GM23338 (cell line): Measurements from ENCODE around the gene MCTP1.

Experiments used
- CREB1 ChIP-seq: fragments of 250-450 bp; sonication (Bioruptor Pico); IDR thresholded peaks from 2 replicates; pipeline ENCODE4 v1.5.0; 2020; ENCODE audit warnings: low read depth, mild to moderate bottlenecking, moderate library complexity
- CTCF ChIP-seq, 2 experiments: fragments of 200-600 bp in 1 of 2; sonication (generic) in 1 of 2; conservative IDR thresholded peaks; 2 replicates each; pipeline versions ENCODE4 v1.5.1 to v1.6.1; 2016 to 2017; ENCODE audit warnings: antibody characterized with exemption in 2 of 2, low read depth in 2 of 2, mild to moderate bottlenecking in 2 of 2, moderate library complexity in 1 of 2
- EZH2 ChIP-seq: fragments of 200-600 bp; sonication (generic); IDR thresholded peaks from one replicate; pipeline ENCODE4 v1.8.0; 2017; ENCODE audit warnings: antibody characterized with exemption, mild to moderate bottlenecking, low read depth; ENCODE audit not compliant: unreplicated experiment
- EZH2phosphoT487 ChIP-seq: fragments of 200-600 bp; sonication (generic); IDR thresholded peaks from one replicate; pipeline ENCODE4 v1.8.1; 2018; ENCODE audit warnings: antibody characterized with exemption; ENCODE audit not compliant: unreplicated experiment
- JUNB ChIP-seq: IDR thresholded peaks from one replicate; pipeline ENCODE4 v1.6.1; 2016; ENCODE audit warnings: antibody characterized with exemption; ENCODE audit not compliant: unreplicated experiment
- NANOG ChIP-seq: IDR thresholded peaks from 2 replicates; pipeline ENCODE4 v1.6.1; 2016; ENCODE audit warnings: antibody characterized with exemption, borderline replicate concordance
- POLR2AphosphoS5 ChIP-seq: IDR thresholded peaks from 2 replicates; pipeline ENCODE4 v1.6.1; 2016; ENCODE audit warnings: antibody characterized with exemption, low read depth
- REST ChIP-seq: IDR thresholded peaks from one replicate; pipeline ENCODE4 v1.6.1; 2018; ENCODE audit warnings: antibody characterized with exemption; ENCODE audit not compliant: unreplicated experiment
- STAT1 ChIP-seq: IDR thresholded peaks from one replicate; pipeline ENCODE4 v1.6.1; 2016; ENCODE audit warnings: antibody characterized with exemption; ENCODE audit not compliant: unreplicated experiment
- ZNF114 ChIP-seq: fragments of 250-450 bp; sonication (Bioruptor Pico); IDR thresholded peaks from 2 replicates; pipeline ENCODE4 v1.5.0; 2020; ENCODE audit warnings: mild to moderate bottlenecking, moderate library complexity
- ZNF331 ChIP-seq: fragments of 250-450 bp; sonication (Bioruptor Pico); IDR thresholded peaks from 2 replicates; pipeline ENCODE4 v1.5.0; 2020; ENCODE audit warnings: low read depth, mild to moderate bottlenecking, moderate library complexity

GRCh38 chr5:94700592-94700991, 584.3 kb downstream of the MCTP1 start:
- TF ChIP-seq REST (no peak), EZH2phosphoT487 (no peak), CTCF (conservative IDR thresholded peaks at IDR 0.05; ENCODE audit: low read depth in 2 of 2) (no peak), POLR2AphosphoS5 (no peak), NANOG (no peak), STAT1 (no peak), ZNF114 (CRISPR knock-in tag) (no peak), EZH2 (no peak), JUNB (no peak), CREB1 (CRISPR knock-in tag) (no peak), ZNF331 (CRISPR knock-in tag) (no peak)
